Right atrium auricular region (tissue), 2 donors: ENCODE results near the gene TROAP. TPM values are rescaled to one million over a fixed set of nuclear protein-coding genes. Genes with fewer than 3 reads are reported as not detected.
"Not testable (repeated sequence)": the region's sequence is repeated elsewhere in the genome, so short reads cannot be mapped to it uniquely, and the experiment has no call there.

Experiments
- DNase-seq: peaks from one replicate; pipeline ENCODE4 v3.0.0-alpha.2; 2019; ENCODE audit warnings: low spot score
- H3K27ac ChIP-seq, 2 donors: fragments of 200-600 bp; sonication (generic); 1 replicate in 1 of 2; 2 replicates in 1 of 2; pipeline ENCODE4 v1.5.1; 2016 to 2019
- H3K27me3 ChIP-seq, 2 donors: fragments of 200-600 bp; sonication (generic); one replicate each; pipeline versions ENCODE4 v1.5.1 to v1.6.0; 2017 to 2019
- H3K36me3 ChIP-seq: fragments of 200-600 bp; sonication (generic); one replicate; pipeline ENCODE4 v1.5.1; 2016
- H3K4me1 ChIP-seq, 2 donors: fragments of 200-600 bp; sonication (generic); one replicate each; pipeline versions ENCODE4 v1.5.1 to v1.6.0; 2017 to 2019
- H3K4me3 ChIP-seq, 2 donors: fragments of 200-600 bp; sonication (generic); 1 replicate in 1 of 2; 2 replicates in 1 of 2; pipeline ENCODE4 v1.5.1; 2017 to 2019; ENCODE audit warnings: mild to moderate bottlenecking in 1 of 2, moderate library complexity in 1 of 2
- H3K9me3 ChIP-seq, 2 donors: fragments of 200-600 bp; sonication (generic); one replicate each; pipeline ENCODE4 v1.5.1; 2019
- CTCF ChIP-seq, 2 donors: fragments of 200-600 bp; sonication (generic); IDR thresholded peaks; one replicate each; pipeline ENCODE4 v1.5.1; 2019; ENCODE audit warnings: antibody characterized with exemption in 2 of 2
- total RNA-seq, 2 donors: library from RNA; depleted of rRNA; stranded (reverse); fragments of >200 nt; gene quantifications; one replicate each; pipeline ENCODE4 v1.1.0, GENCODE V29; 2016

The TROAP gene
- total RNA-seq, 2 donors from 2014 or later, result 0.48 TPM; not detected in 1

GRCh38 chr12:49277466-49277865 lies 45.6 kb upstream of the TROAP start:
- Histone ChIP-seq H3K36me3 (no peaks in the 10 kb centered on the region), H3K9me3 (no peaks in the 10 kb centered on the region), H3K27ac (no peak overlapping the region), H3K4me3 (no peak overlapping the region), H3K27me3 (no peaks in the 10 kb centered on the region), H3K4me1 (no peaks in the 10 kb centered on the region)
- DNase-seq, result no peak
- no peak for TF ChIP-seq CTCF (IDR thresholded peaks at IDR 0.05)

GRCh38 chr12:49279706-49280159 lies 43.3 kb upstream of the TROAP start:
- Histone ChIP-seq H3K4me3 (no peak overlapping the region), H3K36me3 (no peaks in the 10 kb centered on the region), H3K4me1 (no peaks in the 10 kb centered on the region), H3K27ac (no peak overlapping the region), H3K9me3 (no peaks in the 10 kb centered on the region), H3K27me3 (no peaks in the 10 kb centered on the region)
- no peak for TF ChIP-seq CTCF (IDR thresholded peaks at IDR 0.05)
- no peak for DNase-seq

- H3K36me3 ChIP-seq, H3K27me3 ChIP-seq, H3K4me3 ChIP-seq, H3K9me3 ChIP-seq, DNase-seq, H3K27ac ChIP-seq, H3K4me1 ChIP-seq: not testable (repeated sequence)
Measured at GRCh38 chr12:49280545-49280944, 42.5 kb upstream of the TROAP start.

- DNase-seq, result no peak
- Histone ChIP-seq H3K4me1 (no peaks in the 10 kb centered on the region), H3K9me3 (no peaks in the 10 kb centered on the region), H3K36me3 (no peaks in the 10 kb centered on the region), H3K27ac (no peak overlapping the region), H3K27me3 (no peaks in the 10 kb centered on the region), H3K4me3 (no peak overlapping the region)
- no peak for TF ChIP-seq CTCF (IDR thresholded peaks at IDR 0.05)
Measured at GRCh38 chr12:49282302-49282701, 40.8 kb upstream of the TROAP start.

- H3K27me3 ChIP-seq, H3K9me3 ChIP-seq, H3K4me3 ChIP-seq, DNase-seq, H3K36me3 ChIP-seq, H3K4me1 ChIP-seq, H3K27ac ChIP-seq: not testable (repeated sequence)
Measured at GRCh38 chr12:49282740-49283375, 40.2 kb upstream of the TROAP start.

GRCh38 chr12:49283541-49284429 lies 39.3 kb upstream of the TROAP start:
- no peak for TF ChIP-seq CTCF (IDR thresholded peaks at IDR 0.05)
- Histone ChIP-seq H3K27ac (no peak overlapping the region), H3K4me1 (no peaks in the 10 kb centered on the region), H3K36me3 (no peaks in the 10 kb centered on the region), H3K9me3 (no peaks in the 10 kb centered on the region), H3K4me3 (no peak overlapping the region), H3K27me3 (no peaks in the 10 kb centered on the region)
- no peak for DNase-seq
